ENCODE results near the gene VAT1L.

The VAT1L gene

DNA sequence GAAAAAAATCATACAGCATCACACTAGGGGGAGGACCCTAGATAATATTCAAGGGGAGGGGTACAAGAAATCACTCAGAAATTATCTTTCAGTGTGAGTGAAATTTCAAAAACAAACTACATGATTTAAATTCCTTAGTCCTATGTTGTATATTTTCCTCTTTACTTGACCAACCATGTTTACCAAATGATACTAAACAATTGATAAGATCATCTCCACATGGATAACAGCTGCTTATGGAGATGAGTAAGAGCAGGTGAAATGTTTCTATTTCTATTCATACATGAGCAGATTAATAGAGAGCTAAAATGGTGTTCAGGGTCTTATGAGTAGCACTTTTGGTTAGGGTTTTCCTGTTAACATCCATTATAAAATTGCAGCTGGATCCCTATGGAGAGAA is 7.3 kb upstream of the VAT1L start:
- DNase-seq (ENCODE audit: low read depth in 2 of 2), result no peak

- DNase-seq (ENCODE audit: low read depth in 2 of 2), result no peak
Measured at GRCh38 chr16:77782694-77783093, 5.7 kb upstream of the VAT1L start.

- no peak for DNase-seq (ENCODE audit: low read depth in 2 of 2)
Measured at GRCh38 chr16:77784441-77785372, 3.7 kb upstream of the VAT1L start.

- DNase-seq (ENCODE audit: low read depth in 2 of 2), result no peak
Measured at GRCh38 chr16:77785373-77785764, 3.0 kb upstream of the VAT1L start.

DNA sequence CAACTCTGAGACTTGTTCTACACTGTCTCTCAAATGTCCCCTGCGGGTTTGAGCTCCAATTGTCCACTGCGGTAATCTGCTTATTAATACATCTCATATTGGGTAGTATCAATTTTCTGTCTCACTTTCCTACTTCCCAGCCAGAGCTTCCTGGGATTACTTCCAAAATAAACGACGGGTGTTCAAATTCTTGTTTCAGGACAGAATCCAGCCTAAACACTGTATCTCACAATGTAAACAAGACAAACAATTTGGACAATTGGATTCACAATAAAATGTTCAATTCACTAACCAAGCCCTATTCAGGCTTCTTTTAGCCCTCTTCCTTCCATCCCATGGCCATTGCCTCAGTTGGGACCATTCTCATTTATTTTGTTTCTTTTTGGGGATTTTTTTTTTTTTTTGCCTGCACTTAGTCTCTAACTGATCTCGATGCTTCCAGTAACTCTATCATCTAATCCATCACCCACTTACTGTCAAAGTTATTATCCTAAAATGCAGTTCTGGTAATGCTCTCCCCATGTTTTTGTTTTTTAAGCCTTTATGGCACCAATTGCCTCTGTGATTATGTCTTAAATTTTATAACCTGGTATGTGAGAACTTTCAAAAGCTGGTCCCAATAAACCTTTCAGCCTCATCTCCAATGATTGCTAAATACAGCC is 2.0 kb upstream of the VAT1L start:
- DNase-seq (ENCODE audit: low read depth in 2 of 2), result no peak

DNA sequence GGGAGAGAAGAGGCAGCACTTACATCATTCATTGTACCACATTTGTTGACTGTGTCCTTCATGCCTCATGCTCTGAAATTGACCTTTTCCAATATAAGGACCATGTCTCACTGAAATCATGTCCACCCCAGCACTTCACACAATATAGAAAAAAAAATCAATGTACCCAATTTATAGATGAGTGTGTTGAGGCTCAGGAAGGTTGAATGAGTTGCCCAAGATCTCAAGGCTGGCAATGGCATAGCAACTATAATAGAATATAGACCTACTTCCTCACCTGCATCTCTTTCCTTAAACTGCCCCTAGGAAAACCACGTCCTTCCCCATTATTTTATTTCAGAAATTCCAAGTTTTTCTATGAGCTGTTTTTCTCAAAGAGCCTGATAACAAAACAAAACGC is 912 bp upstream of the VAT1L start:
- DNase-seq (ENCODE audit: low read depth in 2 of 2), result no peak

GRCh38 chr16:77789085-77790008 is 983 bp downstream of the VAT1L start:
- DNase-seq (ENCODE audit: low read depth in 2 of 2), result no peak

- no peak for DNase-seq (ENCODE audit: low read depth in 2 of 2)
Measured at GRCh38 chr16:77790009-77790372, 1.6 kb downstream of the VAT1L start.

DNA sequence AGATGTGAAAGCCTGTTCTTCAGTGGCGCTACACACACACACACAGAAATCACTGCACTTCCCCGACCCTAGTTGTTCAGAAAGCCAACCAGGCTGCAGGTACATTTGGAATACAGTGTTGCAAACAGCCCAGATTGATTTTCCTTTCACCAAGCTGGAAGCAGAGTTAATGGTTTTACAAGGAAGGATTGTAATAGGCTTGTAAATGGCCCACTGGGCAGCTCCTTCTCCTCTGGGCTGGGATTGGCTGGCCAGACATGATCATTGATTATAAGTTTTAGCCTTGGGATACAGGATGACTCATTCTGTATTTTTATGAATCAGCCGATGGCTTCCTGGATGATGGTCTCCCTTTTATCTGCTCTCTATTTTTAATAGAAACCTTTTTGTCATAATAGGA is 2.5 kb downstream of the VAT1L start:
- DNase-seq (ENCODE audit: low read depth in 2 of 2), result no peak

- no peak for DNase-seq (ENCODE audit: low read depth in 2 of 2)
Measured at GRCh38 chr16:77793417-77793816, 5.1 kb downstream of the VAT1L start.

- DNase-seq (ENCODE audit: low read depth in 2 of 2), result peak in 1 of 2 experiments; percentile 29
Measured at GRCh38 chr16:77794586-77794985, 6.2 kb downstream of the VAT1L start.

DNA sequence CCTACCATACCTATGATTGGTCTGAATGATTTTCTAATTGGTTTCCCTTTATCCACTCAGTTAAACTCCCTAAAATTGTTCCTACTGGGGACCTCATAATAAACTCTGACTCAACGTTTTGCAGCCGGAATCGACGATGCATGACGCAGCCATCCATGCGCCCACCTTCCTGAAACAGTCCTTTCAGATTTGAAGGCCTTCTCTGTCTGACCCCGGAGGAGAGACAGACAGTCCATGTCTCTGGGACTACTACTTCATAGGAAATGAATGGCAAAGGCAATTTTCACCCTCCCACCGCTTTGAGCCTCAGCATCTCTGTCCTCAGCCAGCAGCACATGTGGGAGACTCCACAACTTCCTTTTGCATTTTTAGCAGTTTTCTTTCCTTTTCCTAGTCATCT is 13.5 kb downstream of the VAT1L start:
- DNase-seq (ENCODE audit: low read depth in 2 of 2), result no peak

DNA sequence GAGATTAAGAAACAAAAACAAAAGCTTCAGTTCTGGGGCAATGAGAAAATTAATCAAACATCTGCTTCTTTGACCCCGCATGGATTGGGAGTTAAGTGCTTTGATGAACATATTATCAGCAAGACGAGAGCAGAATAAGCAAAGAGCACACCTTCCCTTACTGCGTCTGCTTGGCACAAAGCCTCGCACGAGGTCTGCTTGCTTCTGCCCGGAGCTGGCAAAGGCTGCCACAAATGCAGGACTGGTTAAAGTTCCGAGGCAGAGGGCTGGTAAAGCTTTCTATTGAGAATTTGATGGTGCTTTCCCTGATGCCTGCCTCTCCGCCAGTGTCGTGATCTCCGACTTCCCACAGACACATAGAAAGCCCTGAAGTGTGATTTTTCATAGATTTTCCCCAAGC is 17.0 kb downstream of the VAT1L start:
- no peak for DNase-seq (ENCODE audit: low read depth in 2 of 2)

GRCh38 chr16:77807021-77807420 is 18.7 kb downstream of the VAT1L start:
- no peak for DNase-seq (ENCODE audit: low read depth in 2 of 2)

- no peak for DNase-seq (ENCODE audit: low read depth in 2 of 2)
Measured at GRCh38 chr16:77812856-77813500, 24.6 kb downstream of the VAT1L start.

- no peak for DNase-seq (ENCODE audit: low read depth in 2 of 2)
Measured at GRCh38 chr16:77816293-77816692, 27.9 kb downstream of the VAT1L start.

DNA sequence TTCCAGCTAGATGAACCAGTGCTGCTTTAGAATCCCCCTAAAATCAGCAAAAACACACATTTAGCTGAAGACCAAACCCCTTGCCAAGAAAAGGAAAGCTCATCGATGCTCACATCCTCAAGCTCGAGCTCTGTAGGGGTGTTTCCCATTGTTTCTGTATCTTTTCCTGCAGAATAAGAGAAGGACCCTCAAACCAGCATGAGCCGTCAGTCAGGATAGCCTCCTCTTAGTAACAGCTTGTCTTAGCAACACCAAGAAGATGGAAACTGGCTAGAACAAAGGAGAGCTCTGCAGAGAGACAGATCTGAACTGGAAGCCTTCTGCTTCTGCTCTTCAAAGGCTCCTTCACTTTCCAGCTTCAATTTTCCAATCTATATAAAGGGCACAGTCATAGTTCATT is 32.0 kb downstream of the VAT1L start:
- no peak for DNase-seq (ENCODE audit: low read depth in 2 of 2)

GRCh38 chr16:77822661-77823060 is 34.3 kb downstream of the VAT1L start:
- DNase-seq (ENCODE audit: low read depth in 2 of 2), result no peak

GRCh38 chr16:77823067-77823466 is 34.7 kb downstream of the VAT1L start:
- DNase-seq (ENCODE audit: low read depth in 2 of 2), result no peak

DNA sequence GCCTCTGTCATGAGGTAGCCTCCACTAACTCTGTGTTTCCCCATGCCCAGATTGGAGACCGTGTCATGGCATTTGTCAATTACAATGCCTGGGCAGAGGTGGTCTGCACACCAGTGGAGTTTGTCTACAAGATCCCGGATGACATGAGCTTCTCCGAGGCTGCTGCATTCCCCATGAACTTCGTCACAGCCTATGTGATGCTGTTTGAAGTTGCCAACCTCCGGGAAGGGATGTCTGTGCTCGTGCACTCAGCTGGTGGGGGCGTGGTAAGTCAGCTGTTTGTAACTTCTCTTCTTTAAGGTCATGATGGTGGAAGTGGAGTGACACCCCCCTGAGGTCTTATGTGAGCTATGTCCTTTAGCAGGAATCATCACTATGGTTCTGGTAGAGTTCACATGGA is 36.8 kb downstream of the VAT1L start:
- DNase-seq (ENCODE audit: low read depth in 2 of 2), result no peak

DNA sequence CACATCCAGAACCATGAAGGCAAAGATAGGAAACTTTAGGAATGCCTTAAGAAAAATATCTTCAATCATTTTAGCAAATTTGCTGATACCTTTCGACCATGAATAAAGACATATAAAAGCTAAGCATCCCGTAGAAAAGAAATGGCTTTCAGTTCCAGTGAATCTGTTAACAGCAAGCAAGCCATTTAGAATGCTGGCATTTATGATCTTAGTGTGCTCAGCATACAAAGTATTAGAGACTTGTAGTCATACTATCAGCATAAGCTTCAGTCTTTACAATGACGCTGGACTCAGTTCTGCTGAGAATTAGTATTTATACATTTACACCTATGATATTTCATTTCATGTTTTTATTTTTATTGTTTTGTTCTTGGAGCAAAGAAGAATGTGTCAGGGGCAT is 38.7 kb downstream of the VAT1L start:
- DNase-seq (ENCODE audit: low read depth in 2 of 2), result no peak
